GM21825 (cell line): Measurements from ENCODE around the gene DGLUCY.
A peak's percentile ranks its signal among the peaks of the same experiment; 100 is the strongest.
"Not testable (repeated sequence)": the region's sequence is repeated elsewhere in the genome, so short reads cannot be mapped to it uniquely, and the experiment has no call there.

Source experiments
- ATAC-seq: cut with Tn5 transposase; IDR thresholded peaks from one replicate; pipeline ENCODE4 v1.9.1; 2021; ENCODE audit warnings: mild to moderate bottlenecking, moderate library complexity; ENCODE audit not compliant: unreplicated experiment

DGLUCY gene

DNA sequence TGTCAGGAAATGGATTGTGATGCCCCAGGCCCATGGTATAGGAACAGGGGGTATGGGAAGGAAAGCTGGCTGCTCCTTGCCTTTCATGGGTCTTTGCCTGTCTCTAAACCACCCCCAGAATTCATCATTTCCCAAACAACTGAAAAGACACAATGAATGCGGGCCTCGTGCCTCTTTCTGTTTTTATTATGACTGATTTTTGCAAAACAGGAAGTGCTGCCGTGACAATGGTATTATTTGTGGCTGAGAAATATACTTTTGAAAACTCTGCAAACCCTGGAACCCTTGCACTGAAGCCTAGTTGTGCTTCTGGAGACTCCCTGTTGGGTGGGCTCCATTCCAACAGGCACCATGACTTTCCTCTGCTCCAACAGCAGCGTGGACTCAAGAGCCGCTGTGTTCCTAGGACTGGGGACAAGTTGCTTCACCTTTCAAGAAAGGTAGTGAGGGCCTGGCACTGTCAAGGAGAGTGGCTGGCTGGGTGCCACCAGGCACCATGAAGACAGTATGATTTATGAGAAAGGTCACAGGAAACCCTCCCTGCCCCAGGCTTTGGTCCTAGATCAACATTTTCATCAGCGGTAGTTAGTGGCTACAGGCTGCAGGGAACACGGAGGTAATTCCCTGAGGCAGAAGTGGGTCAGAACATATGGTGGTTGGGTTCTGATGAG lies 4.8 kb upstream of the DGLUCY start:
- no peak for ATAC-seq

DNA sequence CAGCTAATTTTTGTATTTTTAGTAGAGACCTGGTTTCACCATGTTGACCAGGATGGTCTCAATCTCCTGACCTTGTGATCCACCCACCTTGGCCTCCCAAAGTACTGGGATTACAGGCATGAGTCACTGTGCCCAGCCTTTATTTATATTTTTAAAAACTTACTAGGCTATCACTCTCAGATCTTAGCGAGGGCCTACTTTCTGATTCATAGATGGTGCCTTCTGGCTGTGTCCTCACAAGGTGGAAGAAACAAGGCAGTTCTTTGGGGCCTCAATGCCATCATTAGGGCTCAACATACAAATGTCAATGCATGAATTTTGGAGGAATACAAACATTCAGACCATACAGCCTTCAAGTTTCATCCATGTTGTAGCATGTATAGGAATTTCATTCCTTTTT lies 2.4 kb upstream of the DGLUCY start:
- ATAC-seq: no peak

DNA sequence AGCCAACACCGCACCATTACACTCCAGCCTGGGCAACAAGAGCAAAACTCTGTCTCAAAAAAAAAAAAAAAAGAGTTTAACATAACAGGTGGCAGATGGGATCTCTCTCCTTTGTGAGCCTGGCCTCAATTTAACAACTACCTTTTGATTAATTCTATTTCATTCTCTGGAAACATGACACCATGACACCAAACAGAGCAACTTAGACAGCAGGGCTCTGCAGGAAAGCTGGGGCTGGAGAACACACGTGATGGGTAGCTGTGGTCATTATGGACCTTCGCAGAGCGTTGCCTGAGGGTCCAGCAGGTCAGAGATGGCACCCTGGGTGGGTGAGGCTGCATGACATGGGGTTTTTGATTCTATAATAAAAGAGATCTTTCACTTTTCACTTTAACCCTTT lies 1.7 kb upstream of the DGLUCY start:
- no peak for ATAC-seq

DNA sequence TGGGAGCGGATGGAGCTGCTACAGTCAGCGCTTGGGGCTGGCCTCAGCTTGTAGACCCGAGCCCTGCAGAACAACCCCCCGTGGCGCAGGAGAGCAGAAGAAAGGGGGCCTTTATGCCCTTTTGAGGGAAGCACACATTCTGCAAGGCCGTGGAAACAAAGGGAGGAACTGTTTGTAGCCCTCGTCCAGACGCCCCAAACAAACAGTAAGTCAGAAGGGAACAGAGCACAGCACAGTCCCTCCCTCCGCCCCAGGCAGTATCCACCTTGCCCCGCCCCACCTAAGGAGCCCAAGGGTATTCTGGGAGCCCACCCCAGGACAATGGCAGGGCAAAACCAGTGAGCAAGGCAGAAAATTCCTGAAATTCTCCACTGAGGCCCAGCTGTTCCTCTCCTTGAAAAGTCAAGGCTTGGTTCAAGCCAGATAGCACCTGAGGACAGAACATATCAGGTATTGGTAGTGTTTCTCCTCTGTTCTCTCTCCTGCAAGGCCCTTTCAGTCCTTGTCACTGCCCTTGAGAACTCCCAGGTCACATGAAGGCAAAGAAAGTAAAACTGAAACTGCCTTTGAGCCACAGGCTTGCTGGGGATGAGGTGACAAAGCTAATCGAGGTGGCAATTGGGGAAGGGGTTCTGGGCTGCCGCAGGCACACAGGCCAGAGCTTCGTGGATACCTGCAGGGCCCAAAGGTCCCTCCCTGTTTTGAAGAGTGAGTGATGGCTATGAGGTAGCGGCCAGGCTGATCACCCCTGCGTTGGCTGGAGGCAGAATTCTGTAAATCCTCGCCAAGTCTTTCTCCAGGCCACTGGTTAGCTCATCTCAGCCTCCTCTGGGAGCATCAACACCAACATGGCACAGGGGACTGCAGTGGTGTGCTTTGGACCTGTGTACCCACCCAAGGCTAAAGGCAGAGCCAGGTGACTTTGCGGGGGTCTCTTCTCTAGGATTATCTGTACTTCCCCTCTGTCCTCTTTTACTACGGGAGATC lies 499 bp downstream of the DGLUCY start:
- peak; percentile 78 for ATAC-seq

DNA sequence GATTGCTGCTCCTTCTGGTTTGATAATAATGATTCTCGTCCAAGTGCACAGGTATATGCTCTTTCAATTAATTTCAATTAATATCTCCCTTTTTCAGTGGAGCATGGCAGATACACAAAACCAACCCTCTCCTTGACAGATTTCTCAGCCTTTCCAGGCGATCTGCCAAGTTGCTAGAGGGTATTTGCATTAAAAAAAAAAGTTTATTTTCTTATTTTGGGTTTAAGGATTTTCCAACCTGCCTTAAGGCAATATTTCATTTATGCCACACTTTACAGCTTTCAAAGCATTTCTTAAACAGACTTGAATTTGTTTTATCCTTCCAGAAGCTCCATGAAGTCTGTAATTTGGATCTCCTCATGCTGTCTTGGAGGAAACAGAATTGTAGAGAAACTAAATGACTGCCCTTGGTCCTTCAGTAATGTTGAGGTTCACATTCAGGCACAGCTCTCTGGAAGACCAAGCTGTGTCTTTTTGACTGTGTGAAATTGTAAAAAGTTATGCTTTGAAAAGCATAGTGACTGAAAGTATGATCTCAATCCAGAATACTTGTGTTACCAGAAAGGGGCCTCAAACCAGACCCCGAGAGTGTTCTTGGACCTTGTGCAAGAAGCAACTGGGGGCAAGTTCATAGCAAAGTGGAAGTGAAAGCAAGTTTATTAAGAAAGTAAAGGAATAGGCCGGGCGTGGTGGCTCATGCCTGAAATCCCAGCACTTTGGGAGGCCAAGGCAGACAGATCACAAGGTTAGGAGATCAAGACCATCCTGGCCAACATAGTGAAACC lies 2.3 kb downstream of the DGLUCY start:
- ATAC-seq: no peak

DNA sequence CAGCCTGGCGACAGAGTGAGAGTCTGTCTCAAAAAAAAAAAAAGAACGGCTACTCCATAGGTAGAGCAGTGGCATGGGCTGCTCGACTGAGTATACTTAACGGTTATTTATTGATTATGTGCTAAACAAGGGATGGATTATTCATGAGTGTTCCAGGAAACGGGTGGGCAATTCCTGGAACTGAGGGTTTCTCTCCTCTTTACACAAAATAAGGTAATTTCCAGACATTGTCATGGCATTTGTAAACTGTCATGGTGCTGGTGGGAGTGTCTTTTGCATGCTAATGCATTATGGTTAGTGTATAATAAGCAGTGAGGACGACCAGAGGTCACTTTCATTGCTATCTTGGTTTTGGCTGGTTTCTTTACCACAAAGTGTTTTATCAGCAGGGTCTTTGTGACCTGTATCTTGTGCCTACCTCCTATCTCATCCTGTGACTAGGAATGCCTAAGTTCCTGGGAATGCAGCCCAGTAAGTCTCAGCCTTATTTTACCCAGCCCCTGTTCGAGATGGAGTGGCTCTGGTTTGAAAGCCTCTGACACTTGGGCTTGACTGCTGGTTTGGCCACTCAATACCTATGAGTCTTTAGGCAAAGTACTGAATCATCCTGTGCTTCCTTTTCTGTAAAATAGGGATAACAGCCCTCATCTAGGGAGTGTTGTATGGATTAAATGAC lies 3.2 kb downstream of the DGLUCY start:
- ATAC-seq: no peak

DNA sequence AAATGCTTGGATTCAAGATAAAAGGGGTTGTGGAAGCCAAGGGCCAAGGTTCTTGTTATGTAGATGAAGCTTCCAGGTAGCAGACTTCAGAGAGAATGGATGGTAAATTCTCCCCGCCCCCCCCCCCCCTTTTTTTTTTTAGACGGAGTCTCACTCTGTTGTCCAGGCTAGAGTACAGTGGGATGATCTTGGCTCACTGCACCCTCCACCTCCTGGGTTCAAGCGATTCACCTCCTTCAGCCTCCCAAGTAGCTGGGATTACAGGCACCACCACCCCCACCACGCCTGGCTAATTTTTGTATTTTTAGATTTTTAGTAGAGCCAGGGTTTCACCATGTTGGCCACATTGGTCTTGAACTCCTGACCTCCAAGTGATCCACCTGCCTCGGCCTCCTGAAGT lies 4.1 kb downstream of the DGLUCY start:
- no peak for ATAC-seq

DNA sequence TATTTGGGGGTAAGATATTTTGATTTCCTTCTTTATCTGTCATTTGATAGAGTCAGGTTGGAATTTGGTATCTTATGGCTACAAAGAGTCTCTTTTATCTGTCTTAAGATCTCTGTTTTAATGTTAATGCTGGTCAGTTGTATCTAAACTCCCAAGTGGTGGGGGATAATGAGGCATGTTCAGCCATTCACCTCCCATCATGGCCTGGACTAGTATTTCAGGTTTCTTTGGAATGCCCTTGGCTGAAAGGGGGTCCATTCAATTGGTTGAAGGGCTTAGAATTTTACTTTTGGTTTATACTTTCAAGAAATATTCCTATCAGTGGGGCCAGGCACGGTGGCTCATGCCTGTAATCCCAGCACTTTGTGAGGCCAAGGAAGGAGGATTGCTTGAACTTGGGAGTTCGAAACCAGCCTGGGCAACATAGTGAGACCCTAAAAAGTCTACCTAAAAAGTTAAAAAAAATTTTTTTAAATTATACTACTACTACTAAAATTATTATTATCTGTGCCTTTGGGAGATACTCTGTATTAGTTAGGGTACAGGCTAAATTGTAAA lies 4.7 kb downstream of the DGLUCY start:
- ATAC-seq: no peak

DNA sequence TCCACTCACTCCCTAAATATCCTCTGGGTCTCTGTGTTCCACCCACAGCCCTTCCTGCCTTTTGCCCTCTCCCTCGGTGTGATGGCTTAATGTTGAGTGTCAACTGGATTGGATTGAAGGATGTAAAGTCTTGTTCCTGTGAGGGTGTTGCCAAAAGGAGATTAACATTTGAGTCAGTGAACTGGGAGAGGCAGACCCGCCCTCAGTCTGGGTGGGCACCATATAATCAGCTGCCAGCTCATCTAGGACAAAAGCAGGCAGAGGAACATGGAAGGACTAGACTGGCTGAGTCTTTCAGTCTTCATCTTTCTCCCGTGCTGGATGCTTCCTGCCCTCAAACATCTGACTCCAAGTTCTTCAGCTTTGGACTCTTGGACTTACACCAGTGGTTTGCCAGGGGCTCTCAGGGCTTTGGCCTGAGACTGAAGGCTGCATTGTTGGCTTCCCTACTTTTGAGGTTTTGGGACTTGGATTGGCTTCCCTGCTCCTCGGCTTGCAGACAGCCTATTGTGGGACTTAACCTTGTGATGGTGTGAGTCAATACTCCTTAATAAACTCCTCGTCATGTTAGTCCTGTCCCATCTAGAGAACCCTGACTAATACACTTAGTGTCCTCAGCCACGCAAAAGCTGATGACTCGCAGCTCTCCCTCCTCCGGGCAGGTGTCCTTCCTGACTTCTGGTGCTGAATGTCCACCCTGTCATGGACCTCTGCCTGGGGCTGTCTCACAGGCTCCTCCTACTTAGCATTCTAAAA lies 5.9 kb downstream of the DGLUCY start:
- no peak for ATAC-seq

DNA sequence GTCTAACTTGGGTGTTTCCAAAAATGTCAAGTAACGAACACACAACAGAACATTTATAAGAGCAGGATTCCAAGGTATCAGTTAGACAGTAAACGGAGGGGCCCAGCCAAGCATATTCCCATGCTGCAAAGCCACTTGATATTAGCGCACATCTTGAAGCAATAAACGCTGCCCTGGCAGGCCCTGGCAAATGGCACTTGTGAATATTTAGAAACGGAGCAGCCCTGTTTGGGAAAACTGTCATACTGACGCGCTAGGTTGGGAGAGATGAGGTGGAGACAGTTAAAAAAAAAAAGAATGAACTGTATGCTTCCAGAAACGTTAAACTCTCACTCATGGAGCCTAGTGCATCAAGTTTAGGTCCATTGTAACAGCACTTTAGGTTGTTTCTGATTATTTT lies 9.3 kb downstream of the DGLUCY start:
- ATAC-seq: no peak

DNA sequence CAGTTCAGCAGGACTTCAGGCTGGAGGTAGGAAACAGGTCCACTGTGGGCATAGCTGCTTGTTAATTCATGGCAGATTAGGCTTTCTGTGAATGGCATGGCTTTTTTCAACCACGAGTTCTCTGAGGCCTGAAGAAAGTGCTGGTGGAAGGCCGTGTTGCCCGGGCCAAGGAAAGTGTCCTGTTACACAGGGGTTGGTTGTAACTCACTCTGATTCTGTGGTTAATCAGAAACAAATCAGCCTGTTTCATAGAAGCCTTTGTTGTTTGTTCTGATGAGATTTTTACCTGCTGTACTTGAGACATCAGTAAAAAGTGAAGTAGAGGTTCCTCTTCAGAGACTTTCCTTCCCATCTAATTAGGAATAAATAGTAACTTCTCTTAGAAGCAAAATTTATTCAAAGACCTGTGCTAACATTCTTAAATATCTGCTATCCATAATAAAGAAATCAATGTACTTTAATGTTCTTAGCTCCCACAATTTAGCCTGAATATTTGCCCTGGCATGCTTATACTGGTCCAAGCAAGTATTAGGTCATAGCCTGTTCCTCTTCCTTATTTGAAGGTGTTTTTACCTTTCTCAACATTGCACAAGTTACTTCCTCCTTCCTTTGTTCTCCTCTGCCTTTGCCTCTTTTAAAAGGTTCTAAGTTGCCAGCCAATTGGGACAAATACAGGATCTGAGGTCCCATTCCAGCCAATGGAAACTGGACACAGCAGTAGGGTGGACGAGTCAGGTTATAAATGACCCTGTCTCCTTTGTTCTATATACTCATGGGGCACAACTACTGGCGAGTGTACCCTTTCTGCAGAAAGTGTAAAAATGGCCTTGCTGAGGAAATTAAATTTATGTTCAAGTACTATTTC lies 10.8 kb downstream of the DGLUCY start:
- not testable (repeated sequence) for ATAC-seq

DNA sequence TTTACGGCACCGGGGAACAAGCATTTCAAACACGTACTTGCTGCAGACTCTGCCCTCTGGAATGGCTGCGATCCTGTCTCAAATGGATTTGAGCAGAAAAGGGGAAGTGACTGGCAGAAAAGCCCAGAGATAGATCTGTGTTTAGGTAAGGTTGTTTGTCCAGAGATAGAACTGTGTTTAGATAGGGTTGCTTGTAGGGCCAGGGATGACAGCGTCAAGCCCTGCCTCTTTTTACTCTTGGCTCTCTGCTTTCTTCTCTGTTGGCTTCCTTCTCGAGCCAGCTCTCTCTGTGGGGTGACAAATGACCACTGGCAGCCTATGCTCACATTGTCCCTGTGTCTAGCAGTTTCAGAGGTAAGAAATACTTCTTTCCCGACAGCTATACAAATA lies 11.4 kb downstream of the DGLUCY start:
- ATAC-seq: no peak

DNA sequence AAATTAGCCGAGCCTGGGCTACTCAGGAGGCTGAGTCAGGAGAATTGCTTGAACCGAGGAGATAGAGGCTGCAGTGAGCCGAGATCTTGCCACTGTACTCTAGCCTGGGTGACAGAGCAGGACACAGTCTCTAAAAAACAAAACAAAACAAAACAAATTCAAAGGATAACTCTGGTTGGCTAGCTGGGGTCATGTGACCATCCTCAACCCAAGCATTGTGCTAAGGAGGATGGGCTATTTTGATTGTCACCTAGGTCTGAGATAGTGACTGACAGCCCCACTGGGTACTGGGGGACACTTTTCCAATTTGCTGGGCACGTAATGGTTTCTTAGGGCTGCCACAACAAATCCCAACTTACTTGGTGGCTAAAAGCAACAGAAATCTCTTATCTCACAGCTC lies 11.9 kb downstream of the DGLUCY start:
- ATAC-seq: no peak

DNA sequence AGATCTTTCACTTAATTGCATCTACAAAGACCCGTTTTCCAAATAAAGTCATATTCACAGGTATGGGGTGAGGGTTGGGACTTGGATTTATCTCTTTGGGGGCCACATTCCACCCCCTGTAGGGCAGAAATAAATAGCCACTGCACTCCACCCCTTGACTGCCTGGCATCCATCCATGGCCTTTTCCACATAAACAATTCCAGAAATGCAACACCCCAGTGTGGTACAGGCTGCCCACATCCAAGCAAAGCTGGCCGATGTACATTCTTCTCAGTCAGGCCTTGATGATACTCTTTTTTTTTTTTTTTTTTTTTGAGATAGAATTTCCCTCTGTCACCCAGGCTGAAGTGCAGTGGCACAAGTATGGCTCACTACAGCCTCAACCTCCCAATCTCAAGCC lies 12.9 kb downstream of the DGLUCY start:
- no peak for ATAC-seq

DNA sequence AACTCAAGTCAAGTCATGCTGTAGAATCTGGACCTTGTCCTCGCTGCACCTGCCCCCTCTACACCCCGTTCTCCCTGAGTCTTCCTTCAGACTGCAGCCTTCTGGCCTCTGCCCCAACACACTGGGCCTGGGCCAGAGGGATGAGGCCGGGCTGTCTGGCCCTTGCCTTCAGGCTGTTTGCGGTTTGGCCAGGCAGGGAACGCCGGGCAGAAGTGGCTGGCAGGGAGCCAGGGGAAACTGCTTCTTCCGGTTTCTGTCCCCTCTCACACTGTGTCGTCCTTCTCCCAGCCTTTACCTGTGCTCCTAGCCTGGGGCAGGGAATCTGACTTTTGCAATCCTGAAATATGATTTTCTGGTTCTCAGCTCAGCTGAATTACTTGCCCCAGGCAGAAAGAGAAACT lies 13.5 kb downstream of the DGLUCY start:
- no peak for ATAC-seq

DNA sequence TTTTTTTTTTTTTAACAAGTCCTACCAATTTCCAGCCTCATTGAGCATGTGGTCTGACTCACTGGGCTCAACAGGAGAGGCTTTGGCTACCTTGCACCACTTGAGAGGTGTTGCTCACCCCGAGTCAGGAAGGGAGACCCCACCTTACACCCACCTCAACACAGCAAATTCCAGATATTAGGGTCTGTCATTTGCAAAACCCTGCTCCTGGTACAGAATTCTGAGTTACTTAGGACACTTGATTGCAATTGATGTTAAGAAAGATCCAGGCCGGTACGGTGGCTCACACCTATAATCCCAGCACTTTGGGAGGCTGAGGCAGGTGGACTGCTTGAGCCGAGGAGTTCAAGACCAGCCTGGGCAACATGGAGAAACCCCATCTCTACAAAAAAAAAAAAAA lies 14.1 kb downstream of the DGLUCY start:
- no peak for ATAC-seq

DNA sequence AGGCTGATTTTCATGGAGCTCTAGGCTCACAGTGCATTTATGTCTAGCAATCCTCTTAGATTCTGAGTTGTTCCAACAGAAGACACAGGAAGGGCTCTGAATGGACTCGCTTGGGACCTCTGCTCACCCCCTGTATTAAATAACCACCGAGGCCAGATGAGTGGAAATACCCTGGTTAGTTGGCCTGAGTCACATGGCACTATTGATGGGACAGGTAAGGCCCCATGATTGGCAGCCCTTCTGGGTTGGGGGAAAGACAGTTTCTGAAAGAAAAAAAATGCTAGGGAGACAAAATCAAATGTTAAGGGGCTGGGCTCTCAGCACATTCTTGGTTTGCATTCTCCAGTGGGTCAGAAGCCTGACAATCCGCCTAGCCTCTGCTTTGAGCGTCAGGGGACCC lies 14.8 kb downstream of the DGLUCY start:
- ATAC-seq: no peak

DNA sequence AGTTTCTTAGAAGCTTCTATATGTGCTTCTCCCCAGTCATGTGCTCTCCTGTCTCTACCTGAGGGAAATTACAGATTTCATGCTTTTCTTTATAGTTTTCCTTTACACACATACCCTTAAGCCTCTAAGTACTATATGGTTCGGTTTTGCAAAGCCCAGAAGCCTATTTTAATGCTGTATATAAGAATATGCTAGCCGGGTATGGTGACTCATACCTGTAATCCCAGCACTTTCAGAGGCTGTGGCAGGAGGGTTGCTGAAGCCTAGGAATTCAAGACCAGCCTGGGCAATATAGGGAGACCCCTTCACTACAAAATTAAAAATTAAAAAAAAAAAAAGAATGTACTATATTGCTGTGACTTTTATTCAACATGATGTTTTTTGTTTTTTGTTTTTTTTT lies 15.4 kb downstream of the DGLUCY start:
- ATAC-seq: no peak

DNA sequence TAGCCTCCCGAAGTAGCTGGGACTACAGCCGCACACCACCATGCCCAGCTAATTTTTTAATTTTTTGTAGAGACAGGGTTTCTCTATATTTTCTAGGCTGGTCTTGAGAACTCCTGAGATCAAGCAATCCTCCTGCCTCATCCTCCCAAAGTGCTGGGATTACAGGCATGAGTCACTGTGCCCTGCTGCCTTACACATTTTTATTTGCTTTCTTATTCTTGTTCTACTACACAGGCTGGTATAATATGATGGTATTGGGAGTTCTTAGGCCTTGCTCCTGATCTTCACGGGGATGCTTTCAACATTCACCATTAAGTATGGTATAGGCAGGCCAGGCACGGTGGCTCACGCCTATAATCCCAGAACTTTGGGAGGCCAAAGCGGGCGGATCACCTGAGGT lies 21.2 kb downstream of the DGLUCY start:
- no peak for ATAC-seq
